ENCODE data around the gene CELF2.

CELF2 gene

DNA sequence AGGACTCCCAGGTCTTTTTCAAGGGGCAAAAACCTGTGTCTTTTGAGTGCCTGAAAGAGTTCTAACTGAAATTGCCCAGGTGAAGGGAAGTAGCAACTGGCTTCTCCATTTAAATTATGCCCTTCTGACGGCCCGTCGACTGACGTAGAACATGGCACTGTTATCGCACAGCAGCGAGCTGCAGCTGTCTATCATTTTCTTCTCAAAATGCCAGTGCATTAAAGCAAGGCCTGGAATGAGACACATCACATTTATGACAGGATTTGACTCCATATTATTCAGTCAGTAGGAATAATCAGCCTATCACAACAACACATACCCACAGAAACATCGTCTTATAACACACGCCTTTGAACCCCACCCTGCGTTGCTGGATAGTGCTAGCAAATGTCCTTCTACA is 69.7 kb downstream of the CELF2 start:
- H3K4me3 ChIP-seq (ENCODE audit: control insufficient read depth, low read depth, low read length): no peak overlapping the region
- DNase-seq (ENCODE audit: low read depth): no peak
- TF ChIP-seq, protein P1, sequence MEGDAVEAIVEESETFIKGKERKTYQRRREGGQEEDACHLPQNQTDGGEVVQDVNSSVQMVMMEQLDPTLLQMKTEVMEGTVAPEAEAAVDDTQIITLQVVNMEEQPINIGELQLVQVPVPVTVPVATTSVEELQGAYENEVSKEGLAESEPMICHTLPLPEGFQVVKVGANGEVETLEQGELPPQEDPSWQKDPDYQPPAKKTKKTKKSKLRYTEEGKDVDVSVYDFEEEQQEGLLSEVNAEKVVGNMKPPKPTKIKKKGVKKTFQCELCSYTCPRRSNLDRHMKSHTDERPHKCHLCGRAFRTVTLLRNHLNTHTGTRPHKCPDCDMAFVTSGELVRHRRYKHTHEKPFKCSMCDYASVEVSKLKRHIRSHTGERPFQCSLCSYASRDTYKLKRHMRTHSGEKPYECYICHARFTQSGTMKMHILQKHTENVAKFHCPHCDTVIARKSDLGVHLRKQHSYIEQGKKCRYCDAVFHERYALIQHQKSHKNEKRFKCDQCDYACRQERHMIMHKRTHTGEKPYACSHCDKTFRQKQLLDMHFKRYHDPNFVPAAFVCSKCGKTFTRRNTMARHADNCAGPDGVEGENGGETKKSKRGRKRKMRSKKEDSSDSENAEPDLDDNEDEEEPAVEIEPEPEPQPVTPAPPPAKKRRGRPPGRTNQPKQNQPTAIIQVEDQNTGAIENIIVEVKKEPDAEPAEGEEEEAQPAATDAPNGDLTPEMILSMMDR (conservative IDR thresholded peaks at IDR 0.05; ENCODE audit: control insufficient read depth, insufficient read depth, low read depth, low read length): no peak

DNA sequence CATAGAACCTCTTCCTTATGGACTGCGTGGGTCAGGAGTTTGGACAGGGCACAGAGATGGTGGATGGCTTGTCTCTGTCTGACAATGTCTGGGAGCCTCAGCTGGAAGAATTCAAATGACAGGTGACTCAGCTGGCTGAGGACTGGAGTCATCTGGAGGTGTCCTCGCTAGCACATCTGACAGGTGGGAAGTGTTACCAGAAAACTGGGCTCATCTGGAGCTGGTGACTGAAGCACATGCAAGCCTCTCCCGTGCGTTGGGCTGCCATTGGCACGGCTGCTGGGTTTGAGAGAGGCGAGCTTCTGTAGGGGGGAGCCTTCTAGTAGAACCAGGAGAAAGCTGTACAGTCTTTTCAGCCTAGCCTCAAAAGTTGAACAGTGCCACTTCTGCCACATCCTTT is 71.0 kb downstream of the CELF2 start:
- no peak overlapping the region for H3K4me3 ChIP-seq (ENCODE audit: control insufficient read depth, low read depth, low read length)
- no peak for DNase-seq (ENCODE audit: low read depth)
- TF ChIP-seq, protein P1 (conservative IDR thresholded peaks at IDR 0.05; ENCODE audit: control insufficient read depth, insufficient read depth, low read depth, low read length): no peak

DNA sequence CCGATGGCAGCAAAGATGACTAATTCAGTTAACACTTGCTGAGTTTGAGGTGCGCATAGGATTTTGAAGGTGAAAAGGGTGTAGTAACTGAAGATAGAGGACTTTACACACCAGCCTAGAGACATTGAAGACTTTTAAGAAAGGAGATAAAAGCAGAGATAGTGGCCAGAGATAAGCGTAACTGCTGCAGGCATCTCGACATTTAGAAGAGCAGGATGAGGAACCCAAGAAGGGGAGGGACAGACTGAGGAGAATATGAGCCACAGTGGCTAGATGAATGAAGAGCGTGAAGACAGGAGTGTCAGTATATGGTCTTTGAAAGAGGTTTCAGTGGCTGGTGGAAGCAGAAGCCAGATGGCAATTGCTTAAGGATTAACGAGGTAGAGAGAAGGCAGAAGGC is 71.6 kb downstream of the CELF2 start:
- H3K4me3 ChIP-seq (ENCODE audit: control insufficient read depth, low read depth, low read length): no peak overlapping the region
- no peak for DNase-seq (ENCODE audit: low read depth)
- TF ChIP-seq, protein P1 (conservative IDR thresholded peaks at IDR 0.05; ENCODE audit: control insufficient read depth, insufficient read depth, low read depth, low read length): no peak

DNA sequence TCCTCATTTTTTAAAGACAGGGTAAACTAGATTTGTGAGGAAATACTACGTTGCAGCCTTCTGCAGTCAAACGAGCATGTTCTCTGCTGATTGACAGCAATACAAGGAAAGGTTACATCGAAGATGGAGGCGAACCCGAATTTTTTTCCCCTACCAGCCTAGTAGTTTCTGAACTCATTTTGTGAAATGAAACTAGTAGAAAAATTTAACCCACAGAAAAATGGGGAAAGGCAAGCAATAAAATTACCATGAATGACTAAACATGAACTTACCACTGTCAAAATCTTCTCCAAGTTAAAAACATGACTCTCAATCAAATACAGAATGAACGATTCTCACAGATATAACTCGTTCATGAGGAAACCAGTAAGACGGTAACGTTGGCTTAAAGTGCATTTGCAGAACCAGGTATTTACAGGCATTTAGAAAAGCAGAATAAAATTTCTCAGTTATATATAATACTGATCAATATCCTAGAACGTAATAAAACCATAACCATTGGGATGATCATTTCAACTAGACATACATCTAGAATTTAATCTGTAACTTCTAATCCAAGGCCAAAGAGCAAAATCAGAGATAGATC is 73.9 kb downstream of the CELF2 start:
- no peak for DNase-seq (ENCODE audit: low read depth)
- H3K4me3 ChIP-seq (ENCODE audit: control insufficient read depth, low read depth, low read length): no peak overlapping the region
- TF ChIP-seq, protein P1 (conservative IDR thresholded peaks at IDR 0.05; ENCODE audit: control insufficient read depth, insufficient read depth, low read depth, low read length): no peak

DNA sequence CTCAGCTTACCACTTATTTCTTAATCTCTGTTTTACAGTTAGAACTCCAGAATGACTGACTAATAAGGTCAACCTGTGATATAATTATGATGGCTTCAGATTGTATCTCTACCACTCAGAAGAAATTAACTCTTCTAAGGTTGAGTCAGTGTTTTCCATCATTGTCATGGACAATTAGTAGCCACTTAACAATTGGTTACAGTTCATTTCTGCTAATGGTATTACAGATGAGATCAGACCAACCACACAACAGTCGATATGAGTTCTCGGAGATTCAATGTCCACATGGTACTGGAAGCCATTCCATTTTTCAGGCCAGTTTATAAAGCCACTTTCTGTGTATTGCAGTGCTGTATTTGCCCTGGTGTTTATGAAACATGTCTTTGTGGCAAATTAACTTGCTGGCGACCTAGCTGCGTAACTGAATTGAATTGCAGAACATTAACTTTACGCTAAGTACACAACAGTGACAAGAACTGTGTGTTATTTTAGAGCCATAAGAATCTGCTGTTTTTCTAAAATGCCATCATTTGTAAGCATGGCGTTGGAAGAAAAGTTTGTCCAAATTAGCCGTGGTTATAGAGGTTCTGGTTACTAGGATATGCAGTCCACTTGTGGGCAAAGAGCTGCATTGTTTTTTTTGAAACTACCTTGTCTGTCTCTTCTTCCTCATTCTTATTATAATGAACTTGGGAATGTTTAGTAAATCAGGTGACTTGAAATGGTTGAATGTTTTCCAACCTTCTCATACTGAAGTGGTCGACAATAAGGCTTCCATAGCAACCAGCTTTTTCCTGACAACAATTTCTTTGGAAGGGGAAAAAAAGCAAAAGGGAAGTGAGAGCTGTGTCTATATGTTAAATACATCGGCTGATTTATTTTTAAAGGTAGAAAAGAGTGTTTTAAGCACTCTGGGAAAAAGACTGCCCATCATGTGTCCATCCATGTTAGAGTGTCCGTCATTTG is 76.4 kb downstream of the CELF2 start:
- TF ChIP-seq, protein P1 (conservative IDR thresholded peaks at IDR 0.05; ENCODE audit: control insufficient read depth, insufficient read depth, low read depth, low read length): no peak
- no peak for DNase-seq (ENCODE audit: low read depth)
- no peak overlapping the region for H3K4me3 ChIP-seq (ENCODE audit: control insufficient read depth, low read depth, low read length)

DNA sequence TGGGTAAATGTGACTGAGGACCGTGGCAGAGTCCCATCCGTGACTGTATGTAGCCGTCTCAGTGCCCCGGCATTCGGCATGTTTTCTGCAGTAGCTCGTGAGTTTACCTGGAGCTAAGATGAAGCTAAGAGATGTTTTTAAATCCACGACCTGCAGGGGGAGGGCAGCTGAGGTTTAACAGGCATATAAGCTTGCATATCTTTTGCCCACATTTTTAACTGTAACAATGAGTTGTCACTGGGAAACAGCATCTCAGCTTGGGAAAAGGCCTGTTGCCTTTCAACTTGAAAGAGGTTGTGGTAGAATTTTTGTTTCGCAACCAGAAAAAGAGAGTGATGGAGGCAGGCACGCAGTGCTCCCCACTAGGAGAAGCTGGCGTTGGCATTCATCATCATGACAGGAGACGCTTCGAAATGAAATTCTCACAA is 77.7 kb downstream of the CELF2 start:
- H3K4me3 ChIP-seq (ENCODE audit: control insufficient read depth, low read depth, low read length): no peak overlapping the region
- DNase-seq (ENCODE audit: low read depth): no peak
- TF ChIP-seq, protein P1 (conservative IDR thresholded peaks at IDR 0.05; ENCODE audit: control insufficient read depth, insufficient read depth, low read depth, low read length): no peak

All from fibroblast of mammary gland (primary cell).